ENCODE data around the gene DDX1. TPM values are rescaled to one million over a fixed set of nuclear protein-coding genes. Genes with fewer than 3 reads are reported as not detected.

DDX1 gene
- polyA plus RNA-seq, 2 donors = 40.8 to 70.0 TPM

- peaks cover 0 to 2% of the 10 kb centered on the region in 2 donors for H3K36me3 ChIP-seq (ENCODE audit: control insufficient read depth in 2 of 2, insufficient read depth in 2 of 2, low read length in 1 of 2)
- no peaks in the 10 kb centered on the region for H3K9me3 ChIP-seq (ENCODE audit: control insufficient read depth in 2 of 2, insufficient read depth in 1 of 2, low read depth in 1 of 2, low read length in 1 of 2)
- H3K4me3 ChIP-seq (ENCODE audit: low read depth in 1 of 2, low read length in 2 of 2) = no peak overlapping the region
- H3K4me1 ChIP-seq (ENCODE audit: control insufficient read depth in 2 of 2, insufficient read depth in 2 of 2, low read length in 1 of 2) = no peaks in the 10 kb centered on the region
- no peaks in the 10 kb centered on the region for H3K27me3 ChIP-seq (ENCODE audit: control insufficient read depth in 1 of 2, insufficient read depth in 2 of 2, low read length in 2 of 2)
- H3K27ac ChIP-seq (ENCODE audit: low read depth in 2 of 2, low read length in 1 of 2) = no peak overlapping the region
These were observed 33.2 kb downstream of the DDX1 start for GRCh38 chr2:15624903-15625302.

GRCh38 chr2:15625344-15626036 lies 33.8 kb downstream of the DDX1 start:
- Histone ChIP-seq H3K27me3 (ENCODE audit: control insufficient read depth in 1 of 2, insufficient read depth in 2 of 2, low read length in 2 of 2) (no peaks in the 10 kb centered on the region), H3K27ac (ENCODE audit: low read depth in 2 of 2, low read length in 1 of 2) (no peak overlapping the region), H3K9me3 (ENCODE audit: control insufficient read depth in 2 of 2, insufficient read depth in 1 of 2, low read depth in 1 of 2, low read length in 1 of 2) (no peaks in the 10 kb centered on the region), H3K4me1 (ENCODE audit: control insufficient read depth in 2 of 2, insufficient read depth in 2 of 2, low read length in 1 of 2) (no peaks in the 10 kb centered on the region), H3K36me3 (ENCODE audit: control insufficient read depth in 2 of 2, insufficient read depth in 2 of 2, low read length in 1 of 2) (peaks cover 0 to 2% of the 10 kb centered on the region in 2 donors), H3K4me3 (ENCODE audit: low read depth in 1 of 2, low read length in 2 of 2) (no peak overlapping the region)
- WGBS, 2 donors = 95 to 97% methylated on average over 3 of the region's 3 CpGs

- Histone ChIP-seq H3K4me1 (ENCODE audit: control insufficient read depth in 2 of 2, insufficient read depth in 2 of 2, low read length in 1 of 2) (no peaks in the 10 kb centered on the region), H3K4me3 (ENCODE audit: low read depth in 1 of 2, low read length in 2 of 2) (no peak overlapping the region)
These were observed 34.5 kb downstream of the DDX1 start for GRCh38 chr2:15626126-15626525.

GRCh38 chr2:15626967-15627366 lies 35.3 kb downstream of the DDX1 start:
- Histone ChIP-seq H3K36me3 (ENCODE audit: control insufficient read depth in 2 of 2, insufficient read depth in 2 of 2, low read length in 1 of 2) (peaks cover 2 to 3% of the 10 kb centered on the region in 2 donors), H3K27me3 (ENCODE audit: control insufficient read depth in 1 of 2, insufficient read depth in 2 of 2, low read length in 2 of 2) (no peaks in the 10 kb centered on the region), H3K4me1 (ENCODE audit: control insufficient read depth in 2 of 2, insufficient read depth in 2 of 2, low read length in 1 of 2) (no peaks in the 10 kb centered on the region), H3K9me3 (ENCODE audit: control insufficient read depth in 2 of 2, insufficient read depth in 1 of 2, low read depth in 1 of 2, low read length in 1 of 2) (no peaks in the 10 kb centered on the region), H3K4me3 (ENCODE audit: low read depth in 1 of 2, low read length in 2 of 2) (no peak overlapping the region), H3K27ac (ENCODE audit: low read depth in 2 of 2, low read length in 1 of 2) (no peak overlapping the region)

More at GRCh38 chr2:15626126-15626525, 34.5 kb downstream of the DDX1 start:
- H3K27me3 ChIP-seq (ENCODE audit: control insufficient read depth in 1 of 2, insufficient read depth in 2 of 2, low read length in 2 of 2) = no peaks in the 10 kb centered on the region
- no peaks in the 10 kb centered on the region for H3K9me3 ChIP-seq (ENCODE audit: control insufficient read depth in 2 of 2, insufficient read depth in 1 of 2, low read depth in 1 of 2, low read length in 1 of 2)
- H3K27ac ChIP-seq (ENCODE audit: low read depth in 2 of 2, low read length in 1 of 2) = no peak overlapping the region
- H3K36me3 ChIP-seq (ENCODE audit: control insufficient read depth in 2 of 2, insufficient read depth in 2 of 2, low read length in 1 of 2) = peaks cover 2 to 3% of the 10 kb centered on the region in 2 donors

- WGBS, 2 donors = 88 to 91% methylated on average over 9 of the region's 9 CpGs
- no peaks in the 10 kb centered on the region for H3K9me3 ChIP-seq (ENCODE audit: control insufficient read depth in 2 of 2, insufficient read depth in 1 of 2, low read depth in 1 of 2, low read length in 1 of 2)
- H3K4me1 ChIP-seq (ENCODE audit: control insufficient read depth in 2 of 2, insufficient read depth in 2 of 2, low read length in 1 of 2) = no peaks in the 10 kb centered on the region
- H3K27ac ChIP-seq (ENCODE audit: low read depth in 2 of 2, low read length in 1 of 2) = no peak overlapping the region
- H3K4me3 ChIP-seq (ENCODE audit: low read depth in 1 of 2, low read length in 2 of 2) = no peak overlapping the region
- H3K36me3 ChIP-seq (ENCODE audit: control insufficient read depth in 2 of 2, insufficient read depth in 2 of 2, low read length in 1 of 2) = peaks cover 2 to 9% of the 10 kb centered on the region in 2 donors
- H3K27me3 ChIP-seq (ENCODE audit: control insufficient read depth in 1 of 2, insufficient read depth in 2 of 2, low read length in 2 of 2) = no peaks in the 10 kb centered on the region
These were observed 36.4 kb downstream of the DDX1 start for GRCh38 chr2:15627817-15628684.

- H3K36me3 ChIP-seq (ENCODE audit: control insufficient read depth in 2 of 2, insufficient read depth in 2 of 2, low read length in 1 of 2) = peaks cover 4 to 9% of the 10 kb centered on the region in 2 donors
These were observed 37.5 kb downstream of the DDX1 start for GRCh38 chr2:15628899-15629855.

GRCh38 chr2:15630121-15630977 lies 38.7 kb downstream of the DDX1 start:
- Histone ChIP-seq H3K27me3 (ENCODE audit: control insufficient read depth in 1 of 2, insufficient read depth in 2 of 2, low read length in 2 of 2) (no peaks in the 10 kb centered on the region), H3K9me3 (ENCODE audit: control insufficient read depth in 2 of 2, insufficient read depth in 1 of 2, low read depth in 1 of 2, low read length in 1 of 2) (no peaks in the 10 kb centered on the region), H3K36me3 (ENCODE audit: control insufficient read depth in 2 of 2, insufficient read depth in 2 of 2, low read length in 1 of 2) (peaks cover 2 to 9% of the 10 kb centered on the region in 2 donors), H3K4me3 (ENCODE audit: low read depth in 1 of 2, low read length in 2 of 2) (no peak overlapping the region), H3K4me1 (ENCODE audit: control insufficient read depth in 2 of 2, insufficient read depth in 2 of 2, low read length in 1 of 2) (no peaks in the 10 kb centered on the region), H3K27ac (ENCODE audit: low read depth in 2 of 2, low read length in 1 of 2) (no peak overlapping the region)
- 49 to 63% methylated on average over 4 of the region's 4 CpGs for WGBS, 2 donors

More at GRCh38 chr2:15628899-15629855, 37.5 kb downstream of the DDX1 start:
- WGBS, 2 donors = 94 to 95% methylated on average over 5 of the region's 5 CpGs
- Histone ChIP-seq H3K9me3 (ENCODE audit: control insufficient read depth in 2 of 2, insufficient read depth in 1 of 2, low read depth in 1 of 2, low read length in 1 of 2) (no peaks in the 10 kb centered on the region), H3K4me3 (ENCODE audit: low read depth in 1 of 2, low read length in 2 of 2) (no peak overlapping the region), H3K27ac (ENCODE audit: low read depth in 2 of 2, low read length in 1 of 2) (no peak overlapping the region), H3K4me1 (ENCODE audit: control insufficient read depth in 2 of 2, insufficient read depth in 2 of 2, low read length in 1 of 2) (no peaks in the 10 kb centered on the region), H3K27me3 (ENCODE audit: control insufficient read depth in 1 of 2, insufficient read depth in 2 of 2, low read length in 2 of 2) (no peaks in the 10 kb centered on the region)

- no peaks in the 10 kb centered on the region for H3K4me1 ChIP-seq (ENCODE audit: control insufficient read depth in 2 of 2, insufficient read depth in 2 of 2, low read length in 1 of 2)
- no peaks in the 10 kb centered on the region for H3K27me3 ChIP-seq (ENCODE audit: control insufficient read depth in 1 of 2, insufficient read depth in 2 of 2, low read length in 2 of 2)
- H3K27ac ChIP-seq (ENCODE audit: low read depth in 2 of 2, low read length in 1 of 2) = no peak overlapping the region
- H3K4me3 ChIP-seq (ENCODE audit: low read depth in 1 of 2, low read length in 2 of 2) = no peak overlapping the region
- 80 to 81% methylated on average over 7 of the region's 7 CpGs for WGBS, 2 donors
- peaks cover 2 to 9% of the 10 kb centered on the region in 2 donors for H3K36me3 ChIP-seq (ENCODE audit: control insufficient read depth in 2 of 2, insufficient read depth in 2 of 2, low read length in 1 of 2)
- H3K9me3 ChIP-seq (ENCODE audit: control insufficient read depth in 2 of 2, insufficient read depth in 1 of 2, low read depth in 1 of 2, low read length in 1 of 2) = no peaks in the 10 kb centered on the region
These were observed 39.5 kb downstream of the DDX1 start for GRCh38 chr2:15630978-15631719.
